ENCODE results near the gene MOB3A.

Gene MOB3A

GRCh38 chr19:2117215-2117960 is 21.3 kb upstream of the MOB3A start:
- no peak for TF ChIP-seq CTCF (conservative IDR thresholded peaks at IDR 0.05; ENCODE audit: low read depth, low read length)
- DNase-seq (ENCODE audit: low read depth): no peak
- H3K4me3 ChIP-seq (ENCODE audit: low read length): no peak overlapping the region

DNA sequence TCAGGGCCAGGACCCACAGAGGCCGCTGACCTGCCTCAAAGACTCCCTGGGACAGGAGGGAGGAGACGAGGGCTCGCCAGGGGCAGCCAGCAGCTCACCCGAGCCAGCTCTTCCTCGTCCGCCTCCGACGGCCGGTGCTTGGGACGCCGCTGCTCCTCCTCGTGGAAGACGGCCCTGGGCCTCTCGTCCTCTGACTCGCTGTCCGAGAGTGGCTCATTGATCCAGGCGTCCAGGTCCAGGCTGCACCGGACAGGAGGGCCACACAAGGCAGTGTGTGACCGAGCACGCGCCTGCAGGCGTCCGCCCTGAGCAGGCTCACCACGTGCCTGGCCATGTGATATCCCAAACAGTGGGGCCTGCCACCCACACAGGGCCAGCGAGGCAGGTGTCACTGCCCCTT is 20.4 kb upstream of the MOB3A start:
- no peak overlapping the region for H3K4me3 ChIP-seq (ENCODE audit: low read length)
- no peak for TF ChIP-seq CTCF (conservative IDR thresholded peaks at IDR 0.05; ENCODE audit: low read depth, low read length)

DNA sequence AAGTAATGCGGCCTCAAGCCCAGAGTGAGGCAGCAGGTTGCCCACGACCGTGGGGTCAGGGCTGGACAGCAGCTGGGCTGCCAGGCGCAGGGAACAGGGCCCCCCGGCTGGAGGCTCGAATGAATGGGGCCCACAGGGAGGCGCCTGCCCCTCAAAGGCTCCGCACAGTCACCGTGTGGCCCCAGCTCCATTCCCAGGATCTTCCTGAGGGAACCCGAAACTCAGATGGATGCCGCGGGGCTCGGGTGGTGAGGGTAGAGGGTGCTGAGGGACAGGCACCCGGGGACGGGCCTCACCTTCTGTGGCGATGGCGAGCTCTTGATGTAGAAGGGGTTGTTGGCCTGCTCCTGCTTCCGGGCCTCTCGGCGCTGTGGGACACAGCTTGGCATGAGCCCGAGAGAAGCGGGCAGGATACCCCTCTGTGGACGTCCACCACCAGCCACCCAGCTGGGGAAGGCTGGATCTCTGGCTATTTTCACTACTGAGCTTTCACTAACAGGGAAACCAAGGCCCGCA is 19.8 kb upstream of the MOB3A start:
- H3K4me3 ChIP-seq (ENCODE audit: low read length): no peak overlapping the region
- no peak for DNase-seq (ENCODE audit: low read depth)
- no peak for TF ChIP-seq CTCF (conservative IDR thresholded peaks at IDR 0.05; ENCODE audit: low read depth, low read length)

More for the DNA sequence above, 20.4 kb upstream of the MOB3A start:
- no peak for DNase-seq (ENCODE audit: low read depth)

GRCh38 chr19:2115324-2115723 is 19.2 kb upstream of the MOB3A start:
- no peak for TF ChIP-seq CTCF (conservative IDR thresholded peaks at IDR 0.05; ENCODE audit: low read depth, low read length)
- H3K4me3 ChIP-seq (ENCODE audit: low read length): no peak overlapping the region
- no peak for DNase-seq (ENCODE audit: low read depth)

- no peak overlapping the region for H3K4me3 ChIP-seq (ENCODE audit: low read length)
- DNase-seq (ENCODE audit: low read depth): no peak
- TF ChIP-seq CTCF (conservative IDR thresholded peaks at IDR 0.05; ENCODE audit: low read depth, low read length): no peak
Measured at GRCh38 chr19:2114821-2115220, 18.7 kb upstream of the MOB3A start.

GRCh38 chr19:2114218-2114617 is 18.1 kb upstream of the MOB3A start:
- no peak for TF ChIP-seq CTCF (conservative IDR thresholded peaks at IDR 0.05; ENCODE audit: low read depth, low read length)
- DNase-seq (ENCODE audit: low read depth): no peak

More at GRCh38 chr19:2114218-2114617, 18.1 kb upstream of the MOB3A start:
- H3K4me3 ChIP-seq (ENCODE audit: low read length): no peak overlapping the region
